Thyroid gland (tissue), 4 donors: ENCODE measurements around the gene TNFRSF1A. TPM values are rescaled to one million over a fixed set of nuclear protein-coding genes. Genes with fewer than 3 reads are reported as not detected.

Source experiments
- DNase-seq, 2 donors: peaks; one replicate each; pipeline ENCODE4 v3.0.0-alpha.2; 2019
- H3K27ac ChIP-seq, 3 donors: fragments of 200-600 bp; sonication (generic); 1 replicate in 2 of 3; 2 replicates in 1 of 3; pipeline ENCODE4 v1.5.1; 2016 to 2019; ENCODE audit warnings: mild to moderate bottlenecking in 1 of 3, moderate library complexity in 1 of 3
- H3K27me3 ChIP-seq: fragments of 200-600 bp; sonication (generic); one replicate; pipeline ENCODE4 v1.5.1; 2019
- H3K36me3 ChIP-seq, 2 donors: fragments of 200-600 bp; sonication (generic); one replicate each; pipeline ENCODE4 v1.5.1; 2016 to 2019
- H3K4me1 ChIP-seq, 2 donors: fragments of 200-600 bp; sonication (generic); one replicate each; pipeline ENCODE4 v1.5.1; 2017 to 2019
- H3K4me3 ChIP-seq, 3 donors: fragments of 200-600 bp; sonication (generic); replicated peaks in 1 of 3; 1 replicate in 2 of 3; 2 replicates in 1 of 3; pipeline ENCODE4 v1.5.1; 2016; ENCODE audit warnings: mild to moderate bottlenecking in 1 of 3
- H3K9me3 ChIP-seq: fragments of 200-600 bp; sonication (generic); one replicate; pipeline ENCODE4 v1.5.1; 2017
- CTCF ChIP-seq, 6 experiments: fragments of 200-600 bp in 3 of 6; fragments of 450-650 bp in 3 of 6; sonication (generic) in 3 of 6; IDR thresholded peaks; one replicate each; pipeline ENCODE4 v1.5.1; 2016 to 2019; ENCODE audit warnings: antibody characterized with exemption in 6 of 6, mild to moderate bottlenecking in 2 of 6, inconsistent platforms in 1 of 6, moderate library complexity in 1 of 6
- POLR2A ChIP-seq, 2 donors: fragments of 450-650 bp; IDR thresholded peaks; one replicate each; pipeline ENCODE4 v1.6.1; 2017; ENCODE audit warnings: antibody characterized with exemption in 2 of 2, mild to moderate bottlenecking in 2 of 2, moderate library complexity in 1 of 2
- WGBS, 2 donors: methylation state at CpG; one replicate each; pipeline ENCODE4 v1.1.5; 2017; 5-methylcytosine and 5-hydroxymethylcytosine counted together
- intact Hi-C: fragments of 100-400 bp; cut with DNase I; formaldehyde crosslinking; loops from one replicate; pipeline ENCODE4 v1.15.1; 2023
- total RNA-seq, 4 donors: library from RNA; depleted of rRNA; stranded (reverse); fragments of >200 nt; gene quantifications; one replicate each; pipeline ENCODE4 v1.2.3, GENCODE V29; 2016

The TNFRSF1A gene
- total RNA-seq, 4 donors from 2014 or later = 131 to 185 (median 150) TPM

DNA sequence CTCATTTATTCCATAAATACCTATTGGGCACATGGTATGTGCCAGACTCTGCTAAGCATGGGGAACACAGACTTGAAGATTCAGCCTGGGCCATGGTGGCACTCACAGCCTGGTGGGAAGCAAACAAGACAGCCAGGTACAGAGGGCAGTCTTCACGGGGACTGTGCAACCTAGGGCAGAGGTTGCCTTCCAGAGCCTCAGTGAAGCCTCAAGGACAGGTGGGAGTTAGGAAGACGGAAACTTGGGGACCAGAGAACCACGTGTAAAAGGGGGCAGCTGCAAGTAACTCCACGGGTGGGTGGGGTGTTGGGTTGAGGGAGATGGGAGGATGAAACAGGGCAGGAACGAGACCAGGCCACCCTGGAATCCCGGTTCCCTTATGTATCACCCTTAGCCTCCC is 41.1 kb upstream of the TNFRSF1A start:
- no peaks in the 10 kb centered on the region for H3K9me3 ChIP-seq
- WGBS, 2 donors = 84 to 90% methylated on average over 6 of the region's 6 CpGs
- peak overlapping the region in 1 of 3 donors; percentile 68 for H3K4me3 ChIP-seq
- peaks cover 5 to 6% of the 10 kb centered on the region in 2 donors for H3K36me3 ChIP-seq
- intact Hi-C loops = loop anchor here (5.0 to 10.0 kb wide), 2 partner anchors 46 to 148 kb away; no protein-coding TSS in a partner anchor
- peak overlapping the region; percentile 97 to 99 (median 97) for H3K27ac ChIP-seq
- no peak for TF ChIP-seq CTCF (IDR thresholded peaks at IDR 0.05)
- TF ChIP-seq POLR2A (IDR thresholded peaks at IDR 0.05) = no peak
- peaks cover 35 to 68% of the 10 kb centered on the region in 2 donors for H3K4me1 ChIP-seq
- no peak for DNase-seq
- no peaks in the 10 kb centered on the region for H3K27me3 ChIP-seq

- H3K36me3 ChIP-seq = peaks cover 0 to under 1% of the 10 kb centered on the region in 2 donors
- no peak for DNase-seq
- WGBS, 2 donors = 82 to 89% methylated on average over 7 of the region's 7 CpGs
- H3K4me3 ChIP-seq = no peak overlapping the region
- TF ChIP-seq POLR2A (IDR thresholded peaks at IDR 0.05) = no peak
- TF ChIP-seq CTCF (IDR thresholded peaks at IDR 0.05) = no peak
- no peaks in the 10 kb centered on the region for H3K27me3 ChIP-seq
- H3K27ac ChIP-seq = peak overlapping the region in 2 of 3 donors; percentile 97 to 99
- no peaks in the 10 kb centered on the region for H3K9me3 ChIP-seq
- peaks cover 39 to 74% of the 10 kb centered on the region in 2 donors for H3K4me1 ChIP-seq
- intact Hi-C loops = loop anchor here (5.0 to 10.0 kb wide), 2 partner anchors 45 to 148 kb away; no protein-coding TSS in a partner anchor
Measured at GRCh38 chr12:6382371-6382770, 40.5 kb upstream of the TNFRSF1A start.

DNA sequence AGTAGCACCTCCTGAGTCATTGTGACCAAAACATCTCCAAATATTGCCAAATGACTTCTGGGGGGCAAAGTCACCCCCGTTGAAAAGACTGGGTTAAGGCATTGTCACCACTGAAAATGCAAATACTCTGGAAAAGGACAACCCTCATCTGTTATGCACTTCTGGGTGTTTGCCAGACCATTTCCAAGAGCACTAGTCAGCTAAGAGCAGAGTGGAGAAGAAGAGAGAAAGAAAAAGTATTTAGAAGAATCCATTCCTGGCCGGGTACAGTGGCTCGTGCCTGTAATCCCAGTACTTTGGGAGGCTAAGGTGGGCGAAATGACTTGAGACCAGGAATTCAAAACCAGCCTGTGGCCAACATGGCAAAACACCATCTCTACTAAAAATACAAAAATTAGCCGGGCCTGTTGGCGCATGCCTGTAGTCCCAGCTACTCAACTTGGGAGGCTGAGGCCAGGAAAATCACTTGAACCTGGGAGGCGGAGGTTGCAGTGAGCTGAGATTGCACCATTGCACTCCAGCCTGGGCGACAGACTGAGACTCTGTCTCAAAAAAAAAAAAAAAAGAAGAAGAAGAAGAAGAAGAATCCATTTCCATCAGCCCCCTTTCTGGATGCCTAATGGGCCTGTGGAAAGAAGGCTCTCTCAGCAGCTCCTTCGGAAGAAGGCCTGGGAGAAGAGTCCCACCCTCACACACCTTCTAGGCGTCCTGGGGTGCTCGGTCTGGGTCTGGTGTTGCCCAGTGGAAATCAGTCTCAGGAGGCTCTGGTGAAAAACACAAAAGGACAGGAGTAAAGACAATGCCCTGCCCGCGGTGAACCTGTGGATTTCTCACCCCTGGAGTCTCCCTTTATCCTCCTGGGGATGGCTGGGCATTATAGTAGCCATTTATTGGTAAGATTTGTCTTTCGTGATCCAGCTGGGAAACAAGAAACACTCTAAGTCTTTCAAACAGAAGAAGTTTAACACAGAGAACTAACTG is 38.6 kb upstream of the TNFRSF1A start:
- no peak for TF ChIP-seq CTCF (IDR thresholded peaks at IDR 0.05)
- peak in 1 of 2 donors; percentile 56 for TF ChIP-seq POLR2A (IDR thresholded peaks at IDR 0.05)
- H3K36me3 ChIP-seq = no peaks in the 10 kb centered on the region
- no peak overlapping the region for H3K4me3 ChIP-seq
- DNase-seq = peak; percentile 65 to 67
- H3K27me3 ChIP-seq = no peaks in the 10 kb centered on the region
- no peaks in the 10 kb centered on the region for H3K9me3 ChIP-seq
- 60 to 63% methylated on average over 14 of the region's 14 CpGs for WGBS, 2 donors
- H3K4me1 ChIP-seq = peaks cover 56 to 84% of the 10 kb centered on the region in 2 donors
- H3K27ac ChIP-seq = peak overlapping the region; percentile 80 to 99 (median 81)
- intact Hi-C loops = loop anchor here (5.0 to 10.0 kb wide), 2 partner anchors 43 to 146 kb away; no protein-coding TSS in a partner anchor

DNA sequence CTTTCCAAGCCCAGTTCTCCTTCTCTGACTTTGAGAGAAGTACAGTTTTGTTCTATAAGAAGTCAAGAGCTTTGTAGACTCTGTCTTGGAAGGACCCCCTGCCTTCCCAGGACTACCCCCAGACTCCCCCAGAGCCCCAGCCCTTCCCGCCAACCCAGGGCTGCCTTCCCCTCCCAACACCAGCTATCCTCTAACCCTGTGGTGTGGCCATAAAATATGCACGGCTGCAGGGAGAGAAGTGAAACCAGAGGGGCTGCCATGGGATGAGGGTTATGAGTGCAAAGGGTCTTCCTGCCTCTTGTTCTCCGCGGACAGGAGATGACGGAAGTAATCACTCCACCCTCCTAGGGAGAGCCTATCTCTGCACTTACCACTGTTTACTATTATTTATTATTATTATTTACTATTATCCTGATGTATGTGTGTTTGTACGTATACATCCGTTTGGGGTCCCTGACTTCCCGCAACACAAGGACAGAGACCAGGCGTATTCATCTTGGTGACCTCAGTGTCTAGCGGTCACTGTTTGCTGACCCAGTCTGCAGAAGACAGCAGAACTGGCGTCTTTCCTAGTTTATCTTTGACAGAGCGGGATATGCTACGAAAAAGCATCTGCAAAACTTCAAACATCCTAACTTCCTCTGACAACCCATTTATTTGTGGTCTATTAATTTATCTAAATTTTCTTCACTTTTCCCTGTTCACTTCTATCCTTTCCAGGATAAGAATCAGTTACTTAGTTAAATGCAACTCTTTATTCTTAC is 37.0 kb upstream of the TNFRSF1A start:
- intact Hi-C loops = no loop called here
- WGBS, 2 donors = 84% methylated on average over 13 of the region's 13 CpGs
- H3K9me3 ChIP-seq = no peaks in the 10 kb centered on the region
- peak overlapping the region; percentile 97 to 99 (median 97) for H3K27ac ChIP-seq
- DNase-seq = no peak
- no peaks in the 10 kb centered on the region for H3K27me3 ChIP-seq
- TF ChIP-seq CTCF (IDR thresholded peaks at IDR 0.05) = no peak
- TF ChIP-seq POLR2A (IDR thresholded peaks at IDR 0.05) = no peak
- no peak overlapping the region for H3K4me3 ChIP-seq
- H3K36me3 ChIP-seq = no peaks in the 10 kb centered on the region
- peaks cover 49 to 72% of the 10 kb centered on the region in 2 donors for H3K4me1 ChIP-seq
